Mammary epithelial cell (primary cell): ENCODE measurements around the gene TRMU.

Source experiments
- EZH2 ChIP-seq: IDR thresholded peaks from 2 replicates; pipeline ENCODE4 v1.6.1; 2012; ENCODE audit warnings: low read length, inconsistent platforms, borderline replicate concordance
- TF ChIP-seq, protein P1 (sequence below), 2 donors: IDR thresholded peaks in 1 of 2; conservative IDR thresholded peaks in 1 of 2; 2 replicates each; pipeline ENCODE4 v1.5.1; 2011 to 2012; ENCODE audit warnings: inconsistent platforms in 2 of 2, low read length in 2 of 2, mild to moderate bottlenecking in 2 of 2, control low read depth in 1 of 2, low read depth in 1 of 2; ENCODE audit not compliant: insufficient read depth in 1 of 2; ENCODE audit errors: extremely low read depth in 1 of 2

DNA sequence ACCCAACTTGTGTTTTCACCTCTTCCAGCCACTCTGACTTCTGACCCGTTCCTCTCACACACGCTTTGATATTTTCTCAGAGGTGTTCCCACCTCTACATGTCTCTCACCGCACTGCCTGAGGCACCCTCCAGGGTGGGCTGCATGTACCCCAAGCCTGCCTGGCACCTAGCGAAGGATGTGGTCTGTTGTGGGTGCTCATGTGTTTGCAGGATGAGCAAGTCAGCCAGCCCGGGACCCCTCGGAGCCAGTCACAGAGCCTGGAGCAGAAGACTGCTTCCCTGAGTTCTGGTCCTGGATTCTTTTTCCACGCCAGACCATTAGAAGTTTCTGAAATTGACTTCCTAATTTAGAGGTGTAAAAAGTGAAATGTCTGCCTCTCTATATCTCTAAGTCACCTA lies 35.0 kb upstream of the TRMU start:
- TF ChIP-seq, protein P1, sequence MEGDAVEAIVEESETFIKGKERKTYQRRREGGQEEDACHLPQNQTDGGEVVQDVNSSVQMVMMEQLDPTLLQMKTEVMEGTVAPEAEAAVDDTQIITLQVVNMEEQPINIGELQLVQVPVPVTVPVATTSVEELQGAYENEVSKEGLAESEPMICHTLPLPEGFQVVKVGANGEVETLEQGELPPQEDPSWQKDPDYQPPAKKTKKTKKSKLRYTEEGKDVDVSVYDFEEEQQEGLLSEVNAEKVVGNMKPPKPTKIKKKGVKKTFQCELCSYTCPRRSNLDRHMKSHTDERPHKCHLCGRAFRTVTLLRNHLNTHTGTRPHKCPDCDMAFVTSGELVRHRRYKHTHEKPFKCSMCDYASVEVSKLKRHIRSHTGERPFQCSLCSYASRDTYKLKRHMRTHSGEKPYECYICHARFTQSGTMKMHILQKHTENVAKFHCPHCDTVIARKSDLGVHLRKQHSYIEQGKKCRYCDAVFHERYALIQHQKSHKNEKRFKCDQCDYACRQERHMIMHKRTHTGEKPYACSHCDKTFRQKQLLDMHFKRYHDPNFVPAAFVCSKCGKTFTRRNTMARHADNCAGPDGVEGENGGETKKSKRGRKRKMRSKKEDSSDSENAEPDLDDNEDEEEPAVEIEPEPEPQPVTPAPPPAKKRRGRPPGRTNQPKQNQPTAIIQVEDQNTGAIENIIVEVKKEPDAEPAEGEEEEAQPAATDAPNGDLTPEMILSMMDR (conservative IDR thresholded peaks at IDR 0.05 in 1 of 2, IDR thresholded peaks at IDR 0.05 in 1 of 2; ENCODE audit: extremely low read depth in 1 of 2, insufficient read depth in 1 of 2, low read depth in 1 of 2, low read length in 2 of 2): no peak
- TF ChIP-seq EZH2: no peak
